ENCODE measurements around the gene ZNF385C. TPM values are rescaled to one million over a fixed set of nuclear protein-coding genes. Genes with fewer than 3 reads are reported as not detected.

The ZNF385C gene
- polyA plus RNA-seq, 4 donors: 0.31 to 2.3 TPM; not detected in 2

- Histone ChIP-seq H3K27ac (ENCODE audit: low read depth in 1 of 3, low read length in 2 of 3) (no peak overlapping the region), H3K36me3 (ENCODE audit: control insufficient read depth in 3 of 3, insufficient read depth in 2 of 3, low read depth in 1 of 3, low read length in 3 of 3) (no peaks in the 10 kb centered on the region), H3K9me3 (ENCODE audit: control insufficient read depth in 2 of 2, insufficient read depth in 1 of 2, low read depth in 1 of 2, low read length in 1 of 2) (no peaks in the 10 kb centered on the region), H3K4me1 (ENCODE audit: control insufficient read depth in 3 of 3, insufficient read depth in 2 of 3, low read depth in 1 of 3, low read length in 2 of 3) (no peaks in the 10 kb centered on the region), H3K27me3 (ENCODE audit: control insufficient read depth in 3 of 3, insufficient read depth in 3 of 3, low read length in 3 of 3) (peaks cover 0 to 7% (median 0%) of the 10 kb centered on the region in 3 donors), H3K4me3 (ENCODE audit: low read depth in 1 of 3, low read length in 3 of 3) (no peak overlapping the region)
- FAIRE-seq: no peak
- 66 to 74% (median 73%) methylated on average over 6 of the region's 6 CpGs for WGBS, 3 donors
- no peak for DNase-seq
Measured at GRCh38 chr17:42031584-42031983, 66.7 kb downstream of the ZNF385C start.

- 78 to 81% (median 79%) methylated on average over 7 of the region's 7 CpGs for WGBS, 3 donors
- H3K27me3 ChIP-seq (ENCODE audit: control insufficient read depth in 3 of 3, insufficient read depth in 3 of 3, low read length in 3 of 3): peaks cover 0 to 7% (median 0%) of the 10 kb centered on the region in 3 donors
- H3K9me3 ChIP-seq (ENCODE audit: control insufficient read depth in 2 of 2, insufficient read depth in 1 of 2, low read depth in 1 of 2, low read length in 1 of 2): no peaks in the 10 kb centered on the region
- H3K27ac ChIP-seq (ENCODE audit: low read depth in 1 of 3, low read length in 2 of 3): no peak overlapping the region
- H3K36me3 ChIP-seq (ENCODE audit: control insufficient read depth in 3 of 3, insufficient read depth in 2 of 3, low read depth in 1 of 3, low read length in 3 of 3): peaks cover 0 to 27% (median 3%) of the 10 kb centered on the region in 3 donors
- no peak overlapping the region for H3K4me3 ChIP-seq (ENCODE audit: low read depth in 1 of 3, low read length in 3 of 3)
- peaks cover 0 to 13% (median 4%) of the 10 kb centered on the region in 3 donors for H3K4me1 ChIP-seq (ENCODE audit: control insufficient read depth in 3 of 3, insufficient read depth in 2 of 3, low read depth in 1 of 3, low read length in 2 of 3)
- no peak for DNase-seq
- no peak for FAIRE-seq
Measured at GRCh38 chr17:42028791-42029127, 69.5 kb downstream of the ZNF385C start.

GRCh38 chr17:42027961-42028790, 70.1 kb downstream of the ZNF385C start:
- no peak for FAIRE-seq

GRCh38 chr17:42027590-42027889, 70.7 kb downstream of the ZNF385C start:
- Histone ChIP-seq H3K36me3 (ENCODE audit: control insufficient read depth in 3 of 3, insufficient read depth in 2 of 3, low read depth in 1 of 3, low read length in 3 of 3) (peaks cover 0 to 38% (median 3%) of the 10 kb centered on the region in 3 donors), H3K27ac (ENCODE audit: low read depth in 1 of 3, low read length in 2 of 3) (no peak overlapping the region), H3K4me1 (ENCODE audit: control insufficient read depth in 3 of 3, insufficient read depth in 2 of 3, low read depth in 1 of 3, low read length in 2 of 3) (peaks cover 0 to 13% (median 4%) of the 10 kb centered on the region in 3 donors), H3K27me3 (ENCODE audit: control insufficient read depth in 3 of 3, insufficient read depth in 3 of 3, low read length in 3 of 3) (peaks cover 0 to 7% (median 0%) of the 10 kb centered on the region in 3 donors), H3K9me3 (ENCODE audit: control insufficient read depth in 2 of 2, insufficient read depth in 1 of 2, low read depth in 1 of 2, low read length in 1 of 2) (no peaks in the 10 kb centered on the region), H3K4me3 (ENCODE audit: low read depth in 1 of 3, low read length in 3 of 3) (no peak overlapping the region)
- DNase-seq (no peak), FAIRE-seq (no peak)
- 75 to 87% (median 86%) methylated on average over 5 of the region's 5 CpGs for WGBS, 3 donors

More at GRCh38 chr17:42027961-42028790, 70.1 kb downstream of the ZNF385C start:
- peaks cover 0 to 13% (median 4%) of the 10 kb centered on the region in 3 donors for H3K4me1 ChIP-seq (ENCODE audit: control insufficient read depth in 3 of 3, insufficient read depth in 2 of 3, low read depth in 1 of 3, low read length in 2 of 3)
- H3K4me3 ChIP-seq (ENCODE audit: low read depth in 1 of 3, low read length in 3 of 3): no peak overlapping the region
- no peak overlapping the region for H3K27ac ChIP-seq (ENCODE audit: low read depth in 1 of 3, low read length in 2 of 3)
- no peaks in the 10 kb centered on the region for H3K9me3 ChIP-seq (ENCODE audit: control insufficient read depth in 2 of 2, insufficient read depth in 1 of 2, low read depth in 1 of 2, low read length in 1 of 2)
- DNase-seq: peak; percentile 21 to 33
- peaks cover 0 to 32% (median 3%) of the 10 kb centered on the region in 3 donors for H3K36me3 ChIP-seq (ENCODE audit: control insufficient read depth in 3 of 3, insufficient read depth in 2 of 3, low read depth in 1 of 3, low read length in 3 of 3)
- H3K27me3 ChIP-seq (ENCODE audit: control insufficient read depth in 3 of 3, insufficient read depth in 3 of 3, low read length in 3 of 3): peaks cover 0 to 7% (median 0%) of the 10 kb centered on the region in 3 donors
- 64 to 76% (median 75%) methylated on average over 15 to 19 of the region's 19 CpGs for WGBS, 3 donors

- FAIRE-seq (no peak), DNase-seq (no peak)
- Histone ChIP-seq H3K9me3 (ENCODE audit: control insufficient read depth in 2 of 2, insufficient read depth in 1 of 2, low read depth in 1 of 2, low read length in 1 of 2) (no peaks in the 10 kb centered on the region), H3K27me3 (ENCODE audit: control insufficient read depth in 3 of 3, insufficient read depth in 3 of 3, low read length in 3 of 3) (peaks cover 0 to 7% (median 0%) of the 10 kb centered on the region in 3 donors), H3K27ac (ENCODE audit: low read depth in 1 of 3, low read length in 2 of 3) (no peak overlapping the region), H3K4me1 (ENCODE audit: control insufficient read depth in 3 of 3, insufficient read depth in 2 of 3, low read depth in 1 of 3, low read length in 2 of 3) (peaks cover 0 to 13% (median 4%) of the 10 kb centered on the region in 3 donors), H3K4me3 (ENCODE audit: low read depth in 1 of 3, low read length in 3 of 3) (no peak overlapping the region), H3K36me3 (ENCODE audit: control insufficient read depth in 3 of 3, insufficient read depth in 2 of 3, low read depth in 1 of 3, low read length in 3 of 3) (peaks cover 0 to 43% (median 3%) of the 10 kb centered on the region in 3 donors)
- WGBS, 3 donors: 57 to 75% (median 74%) methylated on average over 17 of the region's 17 CpGs
Measured at GRCh38 chr17:42026857-42027589, 71.2 kb downstream of the ZNF385C start.

- FAIRE-seq: no peak
Measured at GRCh38 chr17:42025936-42026335, 72.3 kb downstream of the ZNF385C start.

GRCh38 chr17:42025191-42025579, 73.1 kb downstream of the ZNF385C start:
- Histone ChIP-seq H3K27me3 (ENCODE audit: control insufficient read depth in 3 of 3, insufficient read depth in 3 of 3, low read length in 3 of 3) (peaks cover 0 to 7% (median 0%) of the 10 kb centered on the region in 3 donors), H3K4me1 (ENCODE audit: control insufficient read depth in 3 of 3, insufficient read depth in 2 of 3, low read depth in 1 of 3, low read length in 2 of 3) (peaks cover 0 to 22% (median 4%) of the 10 kb centered on the region in 3 donors), H3K9me3 (ENCODE audit: control insufficient read depth in 2 of 2, insufficient read depth in 1 of 2, low read depth in 1 of 2, low read length in 1 of 2) (no peaks in the 10 kb centered on the region), H3K27ac (ENCODE audit: low read depth in 1 of 3, low read length in 2 of 3) (peak overlapping the region in 2 of 3 donors; percentile 62 to 69), H3K36me3 (ENCODE audit: control insufficient read depth in 3 of 3, insufficient read depth in 2 of 3, low read depth in 1 of 3, low read length in 3 of 3) (peaks cover 0 to 49% (median 3%) of the 10 kb centered on the region in 3 donors), H3K4me3 (ENCODE audit: low read depth in 1 of 3, low read length in 3 of 3) (no peak overlapping the region)
- no peak for FAIRE-seq
- DNase-seq: no peak
- 48 to 64% (median 49%) methylated on average over 8 of the region's 8 CpGs for WGBS, 3 donors

More at GRCh38 chr17:42025936-42026335, 72.3 kb downstream of the ZNF385C start:
- Histone ChIP-seq H3K4me1 (ENCODE audit: control insufficient read depth in 3 of 3, insufficient read depth in 2 of 3, low read depth in 1 of 3, low read length in 2 of 3) (peaks cover 0 to 19% (median 4%) of the 10 kb centered on the region in 3 donors), H3K4me3 (ENCODE audit: low read depth in 1 of 3, low read length in 3 of 3) (no peak overlapping the region), H3K9me3 (ENCODE audit: control insufficient read depth in 2 of 2, insufficient read depth in 1 of 2, low read depth in 1 of 2, low read length in 1 of 2) (no peaks in the 10 kb centered on the region), H3K27me3 (ENCODE audit: control insufficient read depth in 3 of 3, insufficient read depth in 3 of 3, low read length in 3 of 3) (peaks cover 0 to 7% (median 0%) of the 10 kb centered on the region in 3 donors), H3K36me3 (ENCODE audit: control insufficient read depth in 3 of 3, insufficient read depth in 2 of 3, low read depth in 1 of 3, low read length in 3 of 3) (peaks cover 0 to 49% (median 3%) of the 10 kb centered on the region in 3 donors), H3K27ac (ENCODE audit: low read depth in 1 of 3, low read length in 2 of 3) (no peak overlapping the region)
- 90 to 98% (median 98%) methylated on average over 3 of the region's 3 CpGs for WGBS, 3 donors
- DNase-seq: no peak

- Histone ChIP-seq H3K9me3 (ENCODE audit: control insufficient read depth in 2 of 2, insufficient read depth in 1 of 2, low read depth in 1 of 2, low read length in 1 of 2) (no peaks in the 10 kb centered on the region), H3K27ac (ENCODE audit: low read depth in 1 of 3, low read length in 2 of 3) (peak overlapping the region in 2 of 3 donors; percentile 62 to 63), H3K4me1 (ENCODE audit: control insufficient read depth in 3 of 3, insufficient read depth in 2 of 3, low read depth in 1 of 3, low read length in 2 of 3) (peaks cover 0 to 22% (median 4%) of the 10 kb centered on the region in 3 donors), H3K27me3 (ENCODE audit: control insufficient read depth in 3 of 3, insufficient read depth in 3 of 3, low read length in 3 of 3) (peaks cover 0 to 7% (median 0%) of the 10 kb centered on the region in 3 donors), H3K36me3 (ENCODE audit: control insufficient read depth in 3 of 3, insufficient read depth in 2 of 3, low read depth in 1 of 3, low read length in 3 of 3) (peaks cover 0 to 49% (median 3%) of the 10 kb centered on the region in 3 donors), H3K4me3 (ENCODE audit: low read depth in 1 of 3, low read length in 3 of 3) (no peak overlapping the region)
- 80 to 83% (median 82%) methylated on average over 14 to 15 of the region's 15 CpGs for WGBS, 3 donors
- FAIRE-seq (no peak), DNase-seq (no peak)
Measured at GRCh38 chr17:42023524-42024349, 74.5 kb downstream of the ZNF385C start.
